K562 (cell line): Measurements from ENCODE around the gene EEF1A2. TPM values are rescaled to one million over a fixed set of nuclear protein-coding genes. Genes with fewer than 3 reads are reported as not detected.

Experiments
- BRCA1 ChIP-seq, 2 experiments: fragments of 450-650 bp in 1 of 2; sonication (generic) in 1 of 2; formaldehyde crosslinking in 1 of 2; IDR thresholded peaks; 2 replicates each; pipeline versions ENCODE4 v1.5.0 to v1.6.1; 2017 to 2020; ENCODE audit warnings: mild to moderate bottlenecking in 1 of 2, missing genetic modification reagents in 1 of 2
- CXXC5 ChIP-seq: fragments of 250-450 bp; sonication (Bioruptor Pico); IDR thresholded peaks from 2 replicates; pipeline ENCODE4 v1.8.0; 2022; ENCODE audit warnings: inconsistent platforms, mild to moderate bottlenecking, moderate library complexity
- ELF4 ChIP-seq: fragments of 450-650 bp; formaldehyde crosslinking; IDR thresholded peaks from 2 replicates; pipeline ENCODE4 v1.4.0; 2022; ENCODE audit warnings: missing genetic modification characterization
- EP300 ChIP-seq: IDR thresholded peaks from 2 replicates; pipeline ENCODE4 v1.6.1; 2012; ENCODE audit warnings: low read length, improper control_type of control experiment
- FOXP1 ChIP-seq: sonication (generic); formaldehyde crosslinking; IDR thresholded peaks from 2 replicates; pipeline ENCODE4 v1.8.0; 2022; ENCODE audit warnings: mild to moderate bottlenecking, missing genetic modification reagents
- HEY1 ChIP-seq: fragments of 250-450 bp; sonication (Bioruptor Pico); IDR thresholded peaks from 2 replicates; pipeline ENCODE4 v1.5.0; 2020; ENCODE audit warnings: mild to moderate bottlenecking, moderate library complexity, borderline replicate concordance
- KLF13 ChIP-seq: fragments of 450-650 bp; IDR thresholded peaks from 2 replicates; pipeline ENCODE4 v1.6.1; 2016; ENCODE audit warnings: missing genetic modification characterization, low read depth, mild to moderate bottlenecking, missing compliant biosample characterization, moderate library complexity, borderline replicate concordance
- MCM3 ChIP-seq: fragments of 450-650 bp; IDR thresholded peaks from 2 replicates; pipeline ENCODE4 v1.6.1; 2016
- MEIS2 ChIP-seq: fragments of 450-650 bp; IDR thresholded peaks from 2 replicates; pipeline ENCODE4 v1.6.1; 2014; ENCODE audit warnings: mild to moderate bottlenecking; ENCODE audit not compliant: partially characterized antibody
- MXI1 ChIP-seq: IDR thresholded peaks from 2 replicates; pipeline ENCODE4 v1.6.1; 2011; ENCODE audit warnings: low read depth, mild to moderate bottlenecking, improper control_type of control experiment, low read length
- NELFE ChIP-seq: IDR thresholded peaks from 2 replicates; pipeline ENCODE4 v1.6.1; 2011; ENCODE audit warnings: mild to moderate bottlenecking; ENCODE audit not compliant: insufficient read depth, insufficient read length
- SLC30A9 ChIP-seq: fragments of 250-450 bp; sonication (Bioruptor Pico); IDR thresholded peaks from 2 replicates; pipeline ENCODE4 v1.8.0; 2022; ENCODE audit warnings: mild to moderate bottlenecking, moderate library complexity
- SP1 ChIP-seq: sonication (generic); formaldehyde crosslinking; IDR thresholded peaks from 2 replicates; pipeline ENCODE4 v1.8.1; 2022; ENCODE audit warnings: mild to moderate bottlenecking, missing genetic modification reagents
- STAG1 ChIP-seq: sonication (generic); formaldehyde crosslinking; IDR thresholded peaks from 2 replicates; pipeline ENCODE4 v1.5.0; 2020; ENCODE audit warnings: missing genetic modification reagents, borderline replicate concordance
- TAF9B ChIP-seq: fragments of 450-650 bp; IDR thresholded peaks from 2 replicates; pipeline ENCODE4 v1.6.1; 2018; ENCODE audit warnings: mild to moderate bottlenecking; ENCODE audit not compliant: partially characterized antibody
- TEAD2 ChIP-seq: fragments of 450-650 bp; IDR thresholded peaks from 2 replicates; pipeline ENCODE4 v1.6.1; 2016; ENCODE audit warnings: missing genetic modification characterization, control low read depth, missing compliant biosample characterization
- ZFX ChIP-seq: sonication (generic); formaldehyde crosslinking; IDR thresholded peaks from 2 replicates; pipeline ENCODE4 v1.8.0; 2022; ENCODE audit warnings: mild to moderate bottlenecking, missing genetic modification reagents, moderate library complexity
- polyA plus RNA-seq, 8 experiments: library from polyadenylated mRNA; depleted of rRNA in 4 of 8; stranded (reverse) in 5 of 8; unstranded in 3 of 8; fragments of >200 nt; fragmentation: Nextera tagmentation in 2 of 8; fragmentation: Illumina TruSeq in 1 of 8; extraction: Ambion mirVana in 2 of 8; extraction: Trizol in 1 of 8; gene quantifications; 2 replicates each; pipeline versions ENCODE4 v1.2.1 to v1.2.3, GENCODE V29; 2011 to 2014; ENCODE audit warnings: inconsistent platforms in 1 of 8, missing spikeins in 1 of 8
- total RNA-seq, 7 experiments: library from RNA; depleted of rRNA in 6 of 7; stranded (reverse); fragments of >200 nt in 6 of 7; fragmentation: Illumina TruSeq in 2 of 7; extraction: Trizol in 2 of 7; gene quantifications; 2 replicates each; pipeline versions ENCODE4 v1.2.1 to v1.2.3, GENCODE V29; 2011 to 2021; ENCODE audit warnings: low replicate concordance in 1 of 7
- TF ChIP-seq, protein P1 (sequence below), 2 experiments: IDR thresholded peaks; 2 replicates each; pipeline ENCODE4 v1.6.1; 2011; ENCODE audit warnings: borderline replicate concordance in 1 of 2, control low read depth in 1 of 2, low read depth in 1 of 2, low read length in 1 of 2, mild to moderate bottlenecking in 1 of 2, mixed read lengths in 1 of 2, moderate library complexity in 1 of 2; ENCODE audit not compliant: insufficient read depth in 1 of 2, insufficient read length in 1 of 2, poor library complexity in 1 of 2, severe bottlenecking in 1 of 2; ENCODE audit errors: extremely low read depth in 1 of 2
- TF ChIP-seq, protein P2 (sequence below), 3 experiments: fragments of 200-800 bp in 1 of 3; fragments of 250-450 bp in 1 of 3; fragments of 450-650 bp in 1 of 3; sonication (Bioruptor Pico) in 1 of 3; sonication (Bioruptor generic) in 1 of 3; formaldehyde crosslinking in 1 of 3; IDR thresholded peaks; 2 replicates each; pipeline versions ENCODE4 v1.6.1 to v1.8.0; 2016 to 2022; ENCODE audit warnings: mild to moderate bottlenecking in 2 of 3, missing genetic modification characterization in 2 of 3, missing compliant biosample characterization in 1 of 3, moderate library complexity in 1 of 3
- TF ChIP-seq, protein P3 (sequence below): sonication (generic); formaldehyde crosslinking; IDR thresholded peaks from 2 replicates; pipeline ENCODE4 v1.8.0; 2022; ENCODE audit warnings: mild to moderate bottlenecking, missing genetic modification reagents
- TF ChIP-seq, protein P4 (sequence below): fragments of 450-650 bp; formaldehyde crosslinking; IDR thresholded peaks from 2 replicates; pipeline ENCODE4 v1.4.0; 2022; ENCODE audit warnings: mild to moderate bottlenecking, moderate library complexity

Gene EEF1A2
- total and polyA plus RNA-seq, 9 of the 15 experiments (the other 6 are each of a cell fraction or from before 2014, with no cell fraction given): 0.04 to 29.6 (median 11.5) TPM

DNA sequence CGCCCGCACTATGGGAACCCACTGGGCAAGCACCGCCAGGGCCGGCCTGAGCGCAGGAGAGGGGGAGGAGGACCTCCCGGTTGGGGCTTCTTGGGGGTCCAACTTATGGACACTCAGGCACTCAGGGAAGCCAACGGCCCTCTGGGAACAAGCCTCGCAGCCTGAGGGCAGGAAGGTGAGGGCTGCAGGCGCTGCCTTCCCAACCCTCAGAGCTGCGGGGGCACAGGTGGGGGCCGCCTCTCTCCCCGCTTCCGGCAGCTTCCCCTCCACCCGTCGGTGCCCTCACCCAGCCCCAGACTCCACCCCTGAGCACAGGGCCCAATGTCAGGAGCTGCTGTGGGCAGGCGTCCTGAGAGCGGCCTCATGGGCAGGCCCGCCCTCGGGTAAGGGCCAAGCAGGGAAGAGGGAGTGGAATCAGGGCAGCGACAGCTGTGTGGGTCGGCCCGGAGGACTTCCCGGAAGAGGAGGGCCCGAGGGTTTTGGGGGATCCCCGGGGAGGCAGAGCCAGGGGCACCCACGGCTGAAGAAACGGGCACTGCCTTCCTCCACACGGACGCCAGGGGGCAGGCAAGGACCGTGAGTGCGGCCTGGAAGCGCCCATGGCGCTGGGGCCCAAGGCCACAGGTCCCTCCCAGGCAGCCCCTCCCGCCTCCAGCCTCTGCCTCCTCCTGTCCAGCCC, 38.8 kb upstream of the EEF1A2 start (continued):
- TF ChIP-seq, protein P1, sequence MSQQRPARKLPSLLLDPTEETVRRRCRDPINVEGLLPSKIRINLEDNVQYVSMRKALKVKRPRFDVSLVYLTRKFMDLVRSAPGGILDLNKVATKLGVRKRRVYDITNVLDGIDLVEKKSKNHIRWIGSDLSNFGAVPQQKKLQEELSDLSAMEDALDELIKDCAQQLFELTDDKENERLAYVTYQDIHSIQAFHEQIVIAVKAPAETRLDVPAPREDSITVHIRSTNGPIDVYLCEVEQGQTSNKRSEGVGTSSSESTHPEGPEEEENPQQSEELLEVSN (IDR thresholded peaks at IDR 0.05; ENCODE audit: borderline replicate concordance in 1 of 2, extremely low read depth in 1 of 2, insufficient read depth in 1 of 2, insufficient read length in 1 of 2, low read depth in 1 of 2, low read length in 1 of 2, poor library complexity in 1 of 2, severe bottlenecking in 1 of 2): no peak
- TF ChIP-seq KLF13: no peak
- peak; percentile 24; the same call in 1 of the 2 replicates for TF ChIP-seq CXXC5 (CRISPR knock-in tag)
- no peak for TF ChIP-seq SLC30A9 (CRISPR knock-in tag)
- TF ChIP-seq, protein P2, sequence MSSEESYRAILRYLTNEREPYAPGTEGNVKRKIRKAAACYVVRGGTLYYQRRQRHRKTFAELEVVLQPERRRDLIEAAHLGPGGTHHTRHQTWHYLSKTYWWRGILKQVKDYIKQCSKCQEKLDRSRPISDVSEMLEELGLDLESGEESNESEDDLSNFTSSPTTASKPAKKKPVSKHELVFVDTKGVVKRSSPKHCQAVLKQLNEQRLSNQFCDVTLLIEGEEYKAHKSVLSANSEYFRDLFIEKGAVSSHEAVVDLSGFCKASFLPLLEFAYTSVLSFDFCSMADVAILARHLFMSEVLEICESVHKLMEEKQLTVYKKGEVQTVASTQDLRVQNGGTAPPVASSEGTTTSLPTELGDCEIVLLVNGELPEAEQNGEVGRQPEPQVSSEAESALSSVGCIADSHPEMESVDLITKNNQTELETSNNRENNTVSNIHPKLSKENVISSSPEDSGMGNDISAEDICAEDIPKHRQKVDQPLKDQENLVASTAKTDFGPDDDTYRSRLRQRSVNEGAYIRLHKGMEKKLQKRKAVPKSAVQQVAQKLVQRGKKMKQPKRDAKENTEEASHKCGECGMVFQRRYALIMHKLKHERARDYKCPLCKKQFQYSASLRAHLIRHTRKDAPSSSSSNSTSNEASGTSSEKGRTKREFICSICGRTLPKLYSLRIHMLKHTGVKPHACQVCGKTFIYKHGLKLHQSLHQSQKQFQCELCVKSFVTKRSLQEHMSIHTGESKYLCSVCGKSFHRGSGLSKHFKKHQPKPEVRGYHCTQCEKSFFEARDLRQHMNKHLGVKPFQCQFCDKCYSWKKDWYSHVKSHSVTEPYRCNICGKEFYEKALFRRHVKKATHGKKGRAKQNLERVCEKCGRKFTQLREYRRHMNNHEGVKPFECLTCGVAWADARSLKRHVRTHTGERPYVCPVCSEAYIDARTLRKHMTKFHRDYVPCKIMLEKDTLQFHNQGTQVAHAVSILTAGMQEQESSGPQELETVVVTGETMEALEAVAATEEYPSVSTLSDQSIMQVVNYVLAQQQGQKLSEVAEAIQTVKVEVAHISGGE (CRISPR knock-in tag; IDR thresholded peaks at IDR 0.05): peak in 2 of 3 experiments; percentile 65 to 87; a peak in 2 of 6 replicates
- TF ChIP-seq FOXP1: 0 out of 2 replicates have a peak, but pooled peaks have one; percentile 40
- no peak for TF ChIP-seq TAF9B
- TF ChIP-seq MEIS2: no peak
- peak; percentile 100 for TF ChIP-seq STAG1 (CRISPR knock-in tag)
- TF ChIP-seq, protein P3, sequence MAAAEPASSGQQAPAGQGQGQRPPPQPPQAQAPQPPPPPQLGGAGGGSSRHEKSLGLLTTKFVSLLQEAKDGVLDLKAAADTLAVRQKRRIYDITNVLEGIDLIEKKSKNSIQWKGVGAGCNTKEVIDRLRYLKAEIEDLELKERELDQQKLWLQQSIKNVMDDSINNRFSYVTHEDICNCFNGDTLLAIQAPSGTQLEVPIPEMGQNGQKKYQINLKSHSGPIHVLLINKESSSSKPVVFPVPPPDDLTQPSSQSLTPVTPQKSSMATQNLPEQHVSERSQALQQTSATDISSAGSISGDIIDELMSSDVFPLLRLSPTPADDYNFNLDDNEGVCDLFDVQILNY (CRISPR knock-in tag): no peak
- TF ChIP-seq ZFX: peak; percentile 66
- peak; percentile 44; the same call in 1 of the 2 replicates for TF ChIP-seq SP1 (CRISPR knock-in tag)
- TF ChIP-seq MXI1: no peak
- TF ChIP-seq ELF4 (CRISPR knock-in tag): no peak
- TF ChIP-seq, protein P4, sequence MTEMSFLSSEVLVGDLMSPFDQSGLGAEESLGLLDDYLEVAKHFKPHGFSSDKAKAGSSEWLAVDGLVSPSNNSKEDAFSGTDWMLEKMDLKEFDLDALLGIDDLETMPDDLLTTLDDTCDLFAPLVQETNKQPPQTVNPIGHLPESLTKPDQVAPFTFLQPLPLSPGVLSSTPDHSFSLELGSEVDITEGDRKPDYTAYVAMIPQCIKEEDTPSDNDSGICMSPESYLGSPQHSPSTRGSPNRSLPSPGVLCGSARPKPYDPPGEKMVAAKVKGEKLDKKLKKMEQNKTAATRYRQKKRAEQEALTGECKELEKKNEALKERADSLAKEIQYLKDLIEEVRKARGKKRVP (CRISPR knock-in tag): no peak
- no peak for TF ChIP-seq BRCA1 (IDR thresholded peaks at IDR 0.05)
- TF ChIP-seq BRCA1 (CRISPR knock-in tag; IDR thresholded peaks at IDR 0.05): 0 out of 2 replicates have a peak, but pooled peaks have one; percentile 86
- no peak for TF ChIP-seq EP300
- TF ChIP-seq HEY1 (CRISPR knock-in tag): no peak
- TF ChIP-seq TEAD2 (tag): no peak
- TF ChIP-seq MCM3: no peak
- no peak for TF ChIP-seq NELFE
